NCI-H526 (cell line): Measurements from ENCODE around the gene MYO1A.
A peak's percentile ranks its signal among the peaks of the same experiment; 100 is the strongest.
"Not testable (repeated sequence)": the region's sequence is repeated elsewhere in the genome, so short reads cannot be mapped to it uniquely, and the experiment has no call there.

ENCODE experiments used
- DNase-seq, 2 experiments: peaks; one replicate each; lab custom pipeline; 2025; lab: John Stamatoyannopoulos, UW

The MYO1A gene

GRCh38 chr12:56993346-56993745, 56.6 kb downstream of the MYO1A start:
- no peak for DNase-seq

GRCh38 chr12:56991319-56992246, 58.3 kb downstream of the MYO1A start:
- no peak for DNase-seq

GRCh38 chr12:56990648-56991318, 59.1 kb downstream of the MYO1A start:
- no peak for DNase-seq

- DNase-seq, result no peak
These were observed 59.9 kb downstream of the MYO1A start for GRCh38 chr12:56989861-56990610.

GRCh38 chr12:56988207-56988739, 61.7 kb downstream of the MYO1A start:
- DNase-seq, result no peak

GRCh38 chr12:56987551-56988053, 62.3 kb downstream of the MYO1A start:
- peak; percentile 55 to 86 for DNase-seq

GRCh38 chr12:56987011-56987410, 62.9 kb downstream of the MYO1A start:
- DNase-seq, result no peak

GRCh38 chr12:56985714-56986113, 64.2 kb downstream of the MYO1A start:
- not testable (repeated sequence) for DNase-seq

- no peak for DNase-seq
These were observed 66.5 kb downstream of the MYO1A start for GRCh38 chr12:56983386-56983785.

GRCh38 chr12:56982578-56983236, 67.2 kb downstream of the MYO1A start:
- DNase-seq, result not testable (repeated sequence)

- DNase-seq, result no peak
These were observed 68.9 kb downstream of the MYO1A start for GRCh38 chr12:56980941-56981530.

- DNase-seq, result no peak
These were observed 69.7 kb downstream of the MYO1A start for GRCh38 chr12:56980268-56980667.

GRCh38 chr12:56979628-56980027, 70.3 kb downstream of the MYO1A start:
- DNase-seq, result no peak
